Measurements from ENCODE around the gene NRXN3.
"Not testable (repeated sequence)": the region's sequence is repeated elsewhere in the genome, so short reads cannot be mapped to it uniquely, and the experiment has no call there.

Gene NRXN3

DNA sequence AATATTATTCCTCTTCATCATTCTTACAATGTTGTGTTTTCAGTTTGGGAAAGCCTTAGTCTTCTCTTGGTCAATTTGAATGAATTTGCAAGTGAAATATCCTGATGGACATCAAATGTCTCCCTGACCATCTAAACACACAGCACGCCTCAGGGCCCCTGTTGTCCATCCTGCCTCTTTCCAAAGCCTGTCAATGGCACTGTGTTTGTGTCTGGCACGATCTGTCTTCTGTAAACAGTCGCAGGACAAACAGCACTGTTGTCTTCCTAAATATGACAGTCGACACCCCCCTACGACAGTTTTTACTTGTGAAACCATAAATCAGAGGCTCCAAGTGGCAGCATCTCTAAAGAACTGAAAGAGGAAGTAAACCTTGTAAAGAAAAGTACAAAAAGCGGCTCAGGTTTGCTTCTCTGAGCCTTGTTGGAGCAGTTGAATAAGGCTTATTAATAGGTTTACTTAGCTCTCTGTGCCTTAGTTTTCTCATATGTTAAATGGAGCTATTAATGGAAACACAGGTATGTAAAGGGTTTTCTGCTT, 285.8 kb downstream of the NRXN3 start:
- H3K4me3 ChIP-seq (ENCODE audit: low read depth, low read length) = no peak overlapping the region

DNA sequence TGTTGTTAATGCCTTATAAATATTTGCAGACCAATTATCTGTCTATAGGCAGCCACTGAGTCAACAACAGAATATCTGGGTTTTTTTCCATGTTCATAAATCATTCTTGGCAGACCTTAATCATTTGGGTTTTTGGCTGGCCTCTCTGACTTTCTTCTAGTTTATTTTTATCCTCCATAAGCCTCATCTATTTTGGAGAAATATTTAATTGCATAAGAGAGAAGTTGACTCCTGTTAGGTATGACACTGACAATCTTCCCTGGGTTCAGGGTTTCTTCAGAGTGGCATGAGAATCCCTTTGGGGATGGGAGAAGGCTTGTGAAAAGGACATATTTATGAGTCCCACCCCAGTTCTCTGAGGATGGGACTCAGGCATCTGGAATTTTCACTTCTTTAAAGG, 299.8 kb downstream of the NRXN3 start:
- no peak overlapping the region for H3K4me3 ChIP-seq (ENCODE audit: low read depth, low read length)

DNA sequence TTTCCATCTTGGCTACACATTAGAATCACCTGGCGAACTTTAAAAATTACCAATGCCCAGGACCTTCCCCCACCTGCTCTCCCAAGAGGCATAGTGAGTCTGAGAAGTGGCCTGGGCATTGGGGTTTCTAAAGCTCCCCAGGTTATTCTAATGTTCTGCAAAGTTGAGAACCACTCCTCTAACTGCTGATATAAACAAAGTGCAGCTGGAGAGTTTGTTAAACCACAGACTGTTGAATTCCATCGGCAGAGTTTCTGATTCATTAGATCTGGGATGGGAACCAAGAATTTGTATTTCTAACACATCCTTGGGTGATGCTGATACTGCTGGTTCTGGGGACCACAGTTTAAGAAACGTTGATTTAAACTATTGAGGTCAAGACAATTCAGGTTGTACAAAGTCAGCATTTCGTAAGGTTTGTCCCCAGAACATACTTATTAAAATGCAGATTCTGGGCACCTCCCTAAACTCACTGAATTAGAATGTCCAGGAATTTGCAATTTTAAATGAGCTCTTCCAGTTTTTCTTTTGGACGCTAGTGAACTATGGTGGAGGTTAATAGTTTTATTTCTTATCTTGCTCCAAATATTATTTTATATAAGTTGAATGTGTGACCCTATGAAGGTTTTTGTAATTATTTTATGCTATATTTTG, 309.1 kb downstream of the NRXN3 start:
- H3K4me3 ChIP-seq (ENCODE audit: low read depth, low read length) = no peak overlapping the region

DNA sequence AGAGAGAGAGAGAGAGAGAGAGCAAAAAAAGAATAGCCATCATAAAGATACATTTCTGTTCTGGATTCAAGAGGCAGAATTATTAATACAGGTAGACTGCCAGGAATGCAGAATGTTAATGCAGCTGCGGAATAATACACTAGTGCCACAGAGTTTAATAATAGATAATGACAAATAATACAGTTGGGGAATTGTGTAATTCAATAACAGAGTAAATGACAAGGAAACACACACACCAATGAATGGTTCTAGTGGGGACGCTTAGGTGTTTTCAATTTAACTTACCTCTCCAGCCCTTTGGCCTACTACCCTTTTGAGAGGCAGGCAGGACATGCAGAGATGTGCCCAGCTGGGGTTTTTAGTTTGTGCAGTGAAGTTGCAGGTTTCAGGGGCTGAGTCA, 313.9 kb downstream of the NRXN3 start:
- H3K4me3 ChIP-seq (ENCODE audit: low read depth, low read length) = no peak overlapping the region

DNA sequence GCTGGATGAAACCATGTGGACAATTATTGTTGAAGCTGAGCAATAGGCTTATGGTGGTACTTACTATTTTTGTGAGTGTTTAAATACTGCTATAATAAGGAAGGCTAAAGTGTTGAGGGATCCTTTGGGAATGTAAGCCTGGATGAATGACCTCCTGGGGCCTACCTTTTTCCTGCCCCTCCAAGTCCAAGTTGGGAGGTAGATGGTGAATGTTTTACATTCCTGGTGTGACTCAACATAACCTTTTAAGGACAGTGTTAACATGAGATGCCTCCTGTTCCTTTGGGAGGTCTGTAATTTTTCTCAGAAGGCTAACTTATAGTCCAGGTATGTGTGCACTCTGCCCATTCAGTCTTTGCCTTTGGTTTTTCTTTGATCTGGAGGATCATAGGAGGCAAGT, 315.9 kb downstream of the NRXN3 start:
- H3K4me3 ChIP-seq (ENCODE audit: low read depth, low read length) = no peak overlapping the region

DNA sequence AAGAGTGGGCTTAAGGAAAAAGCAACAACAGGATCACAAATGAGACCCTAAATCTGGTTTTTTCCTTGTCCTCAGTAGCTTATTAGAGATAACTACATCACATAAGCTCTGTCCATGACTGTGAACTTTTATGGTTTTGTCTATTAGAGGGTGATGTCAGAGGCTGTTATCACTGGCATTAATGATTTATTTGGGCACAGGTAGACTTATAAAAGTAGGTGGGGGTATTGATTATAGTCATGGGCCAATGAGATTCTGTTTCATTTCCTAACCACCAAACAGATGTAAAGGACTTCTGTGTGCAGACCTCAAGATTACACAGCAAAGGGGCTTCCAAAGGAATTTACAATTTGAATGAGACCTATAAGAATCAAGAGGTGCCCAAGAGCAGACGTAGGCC, 316.4 kb downstream of the NRXN3 start:
- H3K4me3 ChIP-seq (ENCODE audit: low read depth, low read length) = no peak overlapping the region

DNA sequence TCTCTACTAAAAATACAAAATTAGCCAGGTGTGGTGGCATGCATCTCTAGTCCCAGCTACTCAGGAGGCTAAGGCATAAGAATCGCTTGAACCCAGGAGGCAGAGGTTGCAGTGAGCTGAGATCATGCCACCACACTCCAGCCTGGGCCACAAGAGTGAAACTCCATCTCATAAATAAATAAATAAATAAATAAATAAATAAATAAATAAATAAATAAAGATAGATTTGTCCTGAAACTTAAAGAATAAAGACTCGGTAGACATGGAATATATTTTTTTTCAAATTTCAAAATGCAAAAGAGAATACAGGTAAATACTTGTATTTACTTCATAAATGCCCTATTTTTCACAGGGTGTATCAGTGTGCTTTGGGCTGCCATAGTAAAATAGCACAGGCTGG, 317.4 kb downstream of the NRXN3 start:
- not testable (repeated sequence) for H3K4me3 ChIP-seq (ENCODE audit: low read depth, low read length)

DNA sequence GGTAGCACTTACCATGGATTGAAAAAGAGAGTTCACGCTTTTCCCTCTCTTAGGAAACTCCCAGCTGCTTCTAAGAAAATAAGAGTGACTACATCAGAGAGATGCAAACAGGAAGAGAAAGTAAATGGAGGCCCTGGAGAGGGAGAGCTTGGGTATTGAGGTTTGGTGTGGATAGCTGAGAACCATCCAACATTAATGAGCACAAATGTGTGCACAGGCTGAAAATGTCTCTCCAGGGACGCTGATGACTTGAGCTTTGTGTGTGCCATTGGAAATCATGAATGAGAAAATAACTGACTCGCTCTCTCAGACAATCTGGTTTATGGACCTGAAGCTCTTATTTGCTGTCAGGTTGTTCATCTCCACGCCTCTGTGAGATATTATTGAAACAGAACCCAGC, 318.8 kb downstream of the NRXN3 start:
- no peak overlapping the region for H3K4me3 ChIP-seq (ENCODE audit: low read depth, low read length)

DNA sequence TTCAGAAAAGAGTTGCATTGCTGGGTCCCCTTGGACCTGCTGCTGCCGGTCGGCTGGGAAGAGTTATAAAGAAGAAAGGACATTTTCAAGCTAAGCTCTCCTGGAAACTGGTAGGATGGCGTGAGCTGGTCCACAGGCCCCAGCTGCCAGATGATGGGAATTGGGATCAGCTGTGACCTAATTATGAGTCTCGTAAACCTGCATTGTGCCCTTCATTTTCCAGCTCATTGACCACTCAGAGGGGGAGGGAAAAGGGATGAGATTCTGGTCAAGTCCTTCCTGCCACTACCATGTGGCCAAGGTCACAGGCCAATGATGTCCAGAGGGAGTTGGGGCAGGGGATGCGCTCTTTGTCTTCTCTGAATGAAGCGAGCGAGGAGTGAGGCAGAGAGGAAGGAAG, 320.9 kb downstream of the NRXN3 start:
- H3K4me3 ChIP-seq (ENCODE audit: low read depth, low read length) = no peak overlapping the region

DNA sequence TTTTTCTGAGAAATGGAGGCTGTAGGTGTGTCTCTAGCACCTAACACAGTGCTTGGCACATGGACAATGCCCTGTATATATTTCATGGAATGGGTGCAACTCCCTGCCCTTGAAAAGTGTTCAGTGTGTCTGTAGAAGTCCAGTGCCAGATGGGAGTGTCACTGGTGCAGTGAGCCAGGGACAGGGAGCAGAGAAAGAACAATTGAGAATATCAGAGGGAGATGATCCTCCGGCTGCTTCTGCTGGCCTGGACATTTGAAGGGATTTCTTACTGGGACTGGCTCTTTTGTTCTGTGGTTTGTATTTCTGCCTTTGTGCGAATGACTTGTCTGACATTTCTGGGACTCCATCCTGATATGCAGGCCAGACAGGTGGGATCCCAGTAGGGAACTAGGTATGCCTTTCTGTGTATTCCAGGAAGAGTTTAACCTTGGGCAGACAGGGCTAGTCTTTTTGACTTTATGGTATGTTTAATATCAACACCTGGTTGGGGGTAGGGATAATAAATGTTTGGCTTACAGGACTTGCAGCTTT, 328.0 kb downstream of the NRXN3 start:
- no peak overlapping the region for H3K4me3 ChIP-seq (ENCODE audit: low read depth, low read length)

DNA sequence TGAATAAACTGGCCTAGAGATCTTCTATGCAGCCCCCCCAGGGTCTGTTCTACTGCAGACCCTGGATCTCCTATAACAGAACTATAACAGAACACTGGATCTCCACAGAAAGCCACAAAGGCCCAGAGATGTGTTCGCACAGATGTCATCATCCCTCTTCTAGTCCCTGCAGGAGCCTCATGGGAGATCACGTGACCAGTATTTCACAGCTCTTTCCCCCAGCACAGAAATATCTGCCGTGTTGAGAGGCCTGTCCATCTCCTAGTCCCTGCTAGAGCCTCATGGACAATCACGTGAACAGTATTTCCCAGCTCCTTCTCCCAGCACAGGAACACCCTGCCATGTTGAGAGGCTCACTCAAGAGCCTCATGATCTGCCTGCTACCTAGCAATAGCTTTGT, 331.7 kb downstream of the NRXN3 start:
- H3K4me3 ChIP-seq (ENCODE audit: low read depth, low read length) = no peak overlapping the region

DNA sequence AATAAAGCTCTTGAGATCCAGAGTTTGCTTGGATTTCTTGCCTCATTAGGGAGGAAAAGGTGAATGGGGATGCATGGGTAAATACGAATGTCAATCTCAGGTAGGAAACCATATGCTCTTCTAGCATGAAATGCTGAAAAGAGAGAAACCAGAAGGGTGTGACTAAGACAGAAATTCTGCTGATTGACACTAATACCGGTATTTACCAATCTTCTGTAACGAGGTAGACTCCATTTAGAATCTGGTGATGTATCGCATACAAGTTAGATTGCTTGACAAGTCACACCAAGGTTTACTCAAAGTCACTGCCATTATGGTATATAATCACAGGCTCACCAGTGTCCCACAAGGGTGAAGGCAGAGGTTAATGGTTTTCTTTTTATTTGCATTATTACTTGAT, 337.9 kb downstream of the NRXN3 start:
- no peak overlapping the region for H3K4me3 ChIP-seq (ENCODE audit: low read depth, low read length)

DNA sequence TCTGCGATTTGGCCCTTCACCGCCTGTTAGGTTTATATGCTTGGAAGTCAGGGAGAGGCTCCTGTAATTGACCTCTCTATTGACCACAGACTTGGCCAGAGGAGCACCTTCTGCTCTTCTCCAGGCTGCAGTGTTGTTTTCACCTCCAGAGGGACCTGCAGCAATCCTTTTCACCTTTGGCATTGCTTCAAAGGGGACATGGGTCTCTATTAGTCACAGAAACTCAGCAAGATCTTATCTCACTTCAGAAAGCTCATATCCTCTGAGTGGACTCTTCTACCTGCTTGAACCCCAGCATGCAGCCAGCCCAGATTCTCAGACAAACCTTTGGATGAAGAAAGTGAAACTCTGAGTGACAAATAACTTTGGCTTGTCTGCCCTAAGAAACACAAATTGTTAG, 339.3 kb downstream of the NRXN3 start:
- H3K4me3 ChIP-seq (ENCODE audit: low read depth, low read length) = no peak overlapping the region

DNA sequence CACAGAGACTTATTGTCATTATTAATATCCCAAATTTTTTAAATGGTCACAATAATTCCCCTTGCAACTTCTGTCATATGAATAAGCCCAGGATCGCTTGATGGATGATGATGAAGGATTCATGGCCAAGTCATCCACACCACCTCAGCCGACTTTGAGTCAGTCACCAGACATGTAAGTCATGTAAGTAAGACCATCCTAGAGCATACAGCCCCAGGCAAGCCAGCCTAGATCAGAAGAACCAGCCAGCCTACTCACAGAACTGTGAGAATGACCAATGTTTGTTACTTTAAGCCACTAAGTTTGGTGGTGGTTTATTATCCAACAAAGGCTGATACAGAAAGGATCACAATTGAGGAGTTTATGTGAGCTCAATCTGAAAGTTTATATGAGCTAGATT, 341.8 kb downstream of the NRXN3 start:
- H3K4me3 ChIP-seq (ENCODE audit: low read depth, low read length) = no peak overlapping the region

DNA sequence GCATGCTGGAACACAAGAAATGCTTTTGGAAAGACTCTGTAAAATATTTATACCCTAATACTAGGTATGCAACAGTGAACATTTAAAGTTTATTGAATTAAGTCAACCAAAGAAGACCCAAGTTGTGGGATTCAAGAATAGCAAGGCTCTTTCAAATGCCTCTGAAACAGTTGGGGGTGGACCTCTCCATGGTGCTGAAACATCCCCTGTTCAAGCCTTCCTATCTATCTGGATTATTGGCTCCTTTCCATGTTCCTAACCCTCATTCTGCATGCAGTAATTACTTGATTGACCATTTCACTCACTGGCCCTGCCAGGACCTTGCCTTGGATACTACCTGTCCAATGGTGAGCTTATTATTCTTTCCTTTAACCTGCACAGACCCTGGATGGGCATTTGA, 349.7 kb downstream of the NRXN3 start:
- no peak overlapping the region for H3K4me3 ChIP-seq (ENCODE audit: low read depth, low read length)

DNA sequence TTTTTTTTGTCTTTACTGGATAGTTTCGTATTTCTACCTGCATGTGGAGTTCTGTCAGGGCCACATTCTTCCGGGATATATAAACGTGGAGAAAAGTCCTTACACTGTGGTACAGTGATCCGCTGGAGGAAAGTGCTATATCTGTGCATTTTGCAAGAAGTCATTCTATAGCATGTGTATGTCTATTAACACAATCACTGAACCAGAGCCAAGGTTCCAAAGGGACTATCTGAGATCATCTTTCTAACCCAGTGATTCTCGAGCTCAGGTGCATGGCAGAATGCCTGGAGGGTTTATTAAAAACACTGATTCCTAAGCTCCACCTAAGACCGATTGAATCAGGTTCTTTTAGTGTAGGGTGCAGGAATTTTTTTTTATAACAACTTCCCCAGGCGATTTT, 354.0 kb downstream of the NRXN3 start:
- no peak overlapping the region for H3K4me3 ChIP-seq (ENCODE audit: low read depth, low read length)

DNA sequence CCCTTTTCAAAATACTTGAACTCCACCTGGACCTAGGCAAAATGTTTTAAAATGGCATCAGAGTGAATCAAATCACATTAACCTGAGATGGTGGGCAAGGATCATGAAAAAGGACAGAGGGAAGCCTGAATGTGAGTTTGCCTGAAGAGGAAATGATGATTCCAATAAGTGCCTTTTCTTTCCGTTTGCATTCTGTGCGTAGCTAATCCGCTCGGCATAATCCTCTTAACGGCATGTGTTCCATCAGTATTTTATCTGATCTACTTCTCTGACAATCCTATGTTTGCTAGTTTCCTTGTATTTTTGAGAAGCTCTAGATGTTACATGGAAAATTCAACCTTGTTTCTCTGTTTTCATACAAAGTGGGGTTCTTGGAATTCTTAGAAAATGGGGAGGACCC, 354.6 kb downstream of the NRXN3 start:
- no peak overlapping the region for H3K4me3 ChIP-seq (ENCODE audit: low read depth, low read length)

DNA sequence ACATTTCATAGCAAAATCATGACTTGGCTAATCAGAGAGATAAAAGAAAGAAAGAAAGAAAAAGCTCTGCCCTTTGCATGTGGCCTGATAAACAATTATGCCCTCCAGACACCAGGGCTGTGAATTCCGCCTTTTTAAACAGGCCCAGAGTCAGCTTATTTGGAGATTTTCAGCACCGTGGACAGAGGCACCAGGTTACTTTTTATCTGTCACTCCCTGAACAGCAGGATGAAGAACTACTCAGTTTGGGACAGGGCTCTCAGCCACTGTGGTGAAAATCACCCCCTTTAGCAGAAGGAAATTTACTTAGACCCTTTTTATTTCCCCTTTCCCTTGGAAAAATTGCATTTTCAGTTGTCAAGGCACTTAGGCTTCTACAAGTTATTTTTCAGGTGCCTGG, 359.9 kb downstream of the NRXN3 start:
- no peak overlapping the region for H3K4me3 ChIP-seq (ENCODE audit: low read depth, low read length)

DNA sequence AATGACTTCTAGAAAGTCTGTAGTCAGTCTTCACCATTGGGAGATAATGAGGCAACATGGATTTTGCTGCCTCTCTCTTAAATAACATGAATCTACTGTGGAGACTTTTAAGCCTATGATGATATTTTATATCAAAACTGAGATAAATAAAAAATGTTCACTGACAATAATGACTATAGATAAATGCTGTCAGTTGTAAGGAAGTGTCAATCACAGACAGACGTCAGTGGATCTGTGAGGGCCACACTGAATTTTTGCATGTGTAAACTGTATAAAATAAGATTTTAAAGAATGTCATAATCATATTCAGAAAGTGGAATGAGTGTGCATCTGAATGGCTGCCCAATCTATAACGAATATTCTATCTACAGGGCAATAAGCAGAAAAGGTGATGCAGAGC, 364.0 kb downstream of the NRXN3 start:
- H3K4me3 ChIP-seq (ENCODE audit: low read depth, low read length) = no peak overlapping the region

DNA sequence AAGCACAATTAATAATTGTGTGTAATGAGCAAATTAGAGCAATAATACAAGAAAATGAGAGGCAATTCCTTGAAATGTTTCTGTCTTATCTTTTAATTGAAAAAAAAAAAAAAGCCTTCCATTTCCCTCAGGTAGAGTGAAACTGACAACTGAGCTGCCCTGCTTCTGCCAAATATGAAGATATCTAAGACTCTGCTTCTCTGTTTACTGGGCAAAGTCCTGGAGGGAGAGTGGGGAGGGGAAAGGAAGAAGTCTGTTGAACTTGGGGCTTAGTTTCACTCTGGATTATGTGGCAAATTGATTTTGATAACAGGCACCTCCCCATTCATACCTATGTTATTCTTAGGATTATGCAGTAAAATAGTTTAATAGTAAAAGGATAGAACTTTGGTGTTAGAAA, 364.9 kb downstream of the NRXN3 start:
- no peak overlapping the region for H3K4me3 ChIP-seq (ENCODE audit: low read depth, low read length)

DNA sequence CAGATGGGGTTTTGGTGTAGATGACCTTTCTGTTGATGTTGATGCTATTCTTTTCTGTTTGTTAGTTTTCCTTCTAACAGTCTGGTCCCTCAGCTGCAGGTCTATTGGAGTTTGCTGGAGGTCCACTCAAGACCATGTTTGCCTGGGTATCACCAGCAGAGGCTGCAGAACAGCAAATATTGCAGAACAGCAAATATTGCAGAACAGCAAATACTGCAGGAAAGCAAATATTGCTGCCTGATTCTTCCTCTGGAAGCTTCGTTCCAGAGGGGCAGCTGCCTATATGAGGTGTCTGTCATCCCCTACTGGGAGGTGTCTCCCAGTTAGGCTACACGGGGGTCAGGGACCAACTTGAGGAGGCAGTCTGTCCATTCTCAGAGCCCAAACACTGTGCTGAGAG, 371.6 kb downstream of the NRXN3 start:
- not testable (repeated sequence) for H3K4me3 ChIP-seq (ENCODE audit: low read depth, low read length)

DNA sequence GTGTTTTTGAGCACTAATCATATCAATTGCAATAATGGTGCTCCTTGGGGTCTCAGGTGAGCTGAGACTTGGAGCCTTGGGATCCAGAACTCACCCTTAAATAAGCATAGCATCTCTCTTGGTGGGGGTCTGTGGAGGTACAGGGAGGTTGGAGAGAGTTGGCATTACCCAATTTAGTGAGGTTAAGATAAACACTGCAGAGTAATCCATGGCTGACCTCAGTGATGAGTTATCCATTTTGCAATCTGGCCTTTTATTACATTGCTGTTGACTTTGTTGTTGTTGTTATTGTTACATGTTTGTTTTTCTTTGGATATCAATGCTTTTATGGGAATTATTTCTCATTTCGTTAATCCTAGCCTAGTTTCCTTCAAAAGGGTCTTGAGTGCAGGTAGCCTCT, 373.3 kb downstream of the NRXN3 start:
- H3K4me3 ChIP-seq (ENCODE audit: low read depth, low read length) = no peak overlapping the region

DNA sequence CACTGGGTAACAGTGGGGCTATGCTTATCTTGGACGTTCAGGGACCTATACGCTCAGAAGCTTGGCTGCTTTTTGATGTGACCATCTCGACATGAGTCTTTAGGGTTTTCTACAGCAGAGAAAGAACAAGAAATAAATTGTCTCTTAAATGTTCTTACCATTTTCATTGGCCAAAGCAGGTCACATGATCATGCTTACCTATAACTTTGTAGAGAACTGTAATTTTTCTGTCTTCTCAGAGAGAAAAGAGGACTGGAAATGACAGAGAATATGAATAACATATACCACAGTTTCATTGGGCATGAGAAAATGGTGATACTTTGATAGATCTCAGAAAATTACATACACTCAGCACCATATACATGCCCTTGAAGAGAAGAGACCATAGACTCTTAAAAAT, 390.9 kb downstream of the NRXN3 start:
- H3K4me3 ChIP-seq (ENCODE audit: low read depth, low read length) = no peak overlapping the region

All from iPS-11a (cell line).